Glutamatergic neuron (in vitro differentiated cells): ENCODE measurements around the gene CFAP299. TPM values are rescaled to one million over a fixed set of nuclear protein-coding genes. Genes with fewer than 3 reads are reported as not detected.

ENCODE experiments used
- DNase-seq: peaks from one replicate; pipeline ENCODE4 v3.0.0; 2022
- H3K27ac Mint-ChIP-seq: one replicate; pipeline ENCODE4 v1.8.0; 2020; ENCODE audit warnings: mild to moderate bottlenecking, mixed read lengths, inconsistent platforms; ENCODE audit not compliant: unreplicated experiment
- H3K27me3 Mint-ChIP-seq: one replicate; pipeline ENCODE4 v1.8.0; 2020; ENCODE audit warnings: mild to moderate bottlenecking, moderate library complexity, mixed read lengths, inconsistent platforms; ENCODE audit not compliant: unreplicated experiment
- H3K36me3 Mint-ChIP-seq: one replicate; pipeline ENCODE4 v1.8.0; 2020; ENCODE audit warnings: mild to moderate bottlenecking, mixed read lengths, inconsistent platforms; ENCODE audit not compliant: unreplicated experiment
- H3K4me1 Mint-ChIP-seq: one replicate; pipeline ENCODE4 v1.8.0; 2020; ENCODE audit warnings: mild to moderate bottlenecking, low read depth, mixed read lengths, inconsistent platforms; ENCODE audit not compliant: unreplicated experiment
- H3K4me3 Mint-ChIP-seq: one replicate; pipeline ENCODE4 v1.8.0; 2020; ENCODE audit warnings: mild to moderate bottlenecking, mixed read lengths, inconsistent platforms; ENCODE audit not compliant: unreplicated experiment
- H3K9me3 Mint-ChIP-seq: one replicate; pipeline ENCODE4 v1.8.0; 2020; ENCODE audit warnings: mild to moderate bottlenecking, moderate library complexity, mixed read lengths, inconsistent platforms; ENCODE audit not compliant: unreplicated experiment
- total RNA-seq: library from RNA; stranded (reverse); fragmentation: NEBNext Ultra II Directional; extraction: Animal tissue kit (Norgen Biotek cat#: 25700); gene quantifications from one replicate; pipeline ENCODE4 v1.2.1, GENCODE V29; 2021; ENCODE audit not compliant: unreplicated experiment
- TF ChIP-seq, protein P1 (sequence below): fragments of 200-600 bp; sonication (generic); IDR thresholded peaks from one replicate; pipeline ENCODE4 v1.5.0; 2021; ENCODE audit not compliant: partially characterized antibody, unreplicated experiment

CFAP299 gene
- total RNA-seq, 1 donor from 2014 or later = not detected

- TF ChIP-seq, protein P1, sequence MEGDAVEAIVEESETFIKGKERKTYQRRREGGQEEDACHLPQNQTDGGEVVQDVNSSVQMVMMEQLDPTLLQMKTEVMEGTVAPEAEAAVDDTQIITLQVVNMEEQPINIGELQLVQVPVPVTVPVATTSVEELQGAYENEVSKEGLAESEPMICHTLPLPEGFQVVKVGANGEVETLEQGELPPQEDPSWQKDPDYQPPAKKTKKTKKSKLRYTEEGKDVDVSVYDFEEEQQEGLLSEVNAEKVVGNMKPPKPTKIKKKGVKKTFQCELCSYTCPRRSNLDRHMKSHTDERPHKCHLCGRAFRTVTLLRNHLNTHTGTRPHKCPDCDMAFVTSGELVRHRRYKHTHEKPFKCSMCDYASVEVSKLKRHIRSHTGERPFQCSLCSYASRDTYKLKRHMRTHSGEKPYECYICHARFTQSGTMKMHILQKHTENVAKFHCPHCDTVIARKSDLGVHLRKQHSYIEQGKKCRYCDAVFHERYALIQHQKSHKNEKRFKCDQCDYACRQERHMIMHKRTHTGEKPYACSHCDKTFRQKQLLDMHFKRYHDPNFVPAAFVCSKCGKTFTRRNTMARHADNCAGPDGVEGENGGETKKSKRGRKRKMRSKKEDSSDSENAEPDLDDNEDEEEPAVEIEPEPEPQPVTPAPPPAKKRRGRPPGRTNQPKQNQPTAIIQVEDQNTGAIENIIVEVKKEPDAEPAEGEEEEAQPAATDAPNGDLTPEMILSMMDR = no peak
- Mint-ChIP-seq H3K9me3 (peaks cover 2% of the 10 kb centered on the region), H3K36me3 (peaks cover 12% of the 10 kb centered on the region), H3K4me1 (no peaks in the 10 kb centered on the region), H3K4me3 (no peak overlapping the region), H3K27me3 (peaks cover 4% of the 10 kb centered on the region), H3K27ac (no peak overlapping the region)
- no peak for DNase-seq
Measured at GRCh38 chr4:80495865-80496264, 160.3 kb downstream of the CFAP299 start.

DNA sequence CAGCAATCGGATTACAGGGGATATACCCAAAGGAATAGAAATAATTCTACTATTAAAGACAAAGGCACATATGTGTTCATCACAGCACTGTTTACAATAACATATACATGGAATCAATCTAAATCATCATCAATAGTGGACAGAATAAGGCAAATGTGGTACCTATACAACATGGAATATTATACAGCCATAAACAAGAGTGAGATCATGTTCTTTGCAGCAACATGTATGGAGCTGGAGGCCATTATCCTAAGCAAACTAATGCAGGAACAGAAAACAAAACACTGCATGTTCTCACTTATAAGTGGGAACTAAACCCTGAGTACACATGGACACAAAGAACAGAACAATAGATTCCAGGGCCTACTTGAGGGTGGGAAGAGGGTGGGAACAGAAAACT lies 163.2 kb downstream of the CFAP299 start:
- peaks cover 2% of the 10 kb centered on the region for H3K9me3 Mint-ChIP-seq
- TF ChIP-seq, protein P1 = no peak
- H3K27me3 Mint-ChIP-seq = peaks cover 2% of the 10 kb centered on the region
- no peak overlapping the region for H3K4me3 Mint-ChIP-seq
- H3K27ac Mint-ChIP-seq = no peak overlapping the region
- no peak for DNase-seq
- H3K36me3 Mint-ChIP-seq = peaks cover 12% of the 10 kb centered on the region
- H3K4me1 Mint-ChIP-seq = no peaks in the 10 kb centered on the region

GRCh38 chr4:80500613-80501012 lies 165.1 kb downstream of the CFAP299 start:
- Mint-ChIP-seq H3K4me3 (no peak overlapping the region), H3K27ac (no peak overlapping the region), H3K27me3 (peaks cover 2% of the 10 kb centered on the region), H3K36me3 (peaks cover 8% of the 10 kb centered on the region), H3K9me3 (peaks cover 2% of the 10 kb centered on the region), H3K4me1 (no peaks in the 10 kb centered on the region)
- DNase-seq = no peak
- TF ChIP-seq, protein P1 = no peak

GRCh38 chr4:80507077-80507476 lies 171.5 kb downstream of the CFAP299 start:
- no peaks in the 10 kb centered on the region for H3K27me3 Mint-ChIP-seq
- H3K9me3 Mint-ChIP-seq = no peaks in the 10 kb centered on the region
- H3K4me1 Mint-ChIP-seq = no peaks in the 10 kb centered on the region
- H3K36me3 Mint-ChIP-seq = no peaks in the 10 kb centered on the region
- TF ChIP-seq, protein P1 = no peak
- H3K27ac Mint-ChIP-seq = no peak overlapping the region
- no peak overlapping the region for H3K4me3 Mint-ChIP-seq
- no peak for DNase-seq

DNA sequence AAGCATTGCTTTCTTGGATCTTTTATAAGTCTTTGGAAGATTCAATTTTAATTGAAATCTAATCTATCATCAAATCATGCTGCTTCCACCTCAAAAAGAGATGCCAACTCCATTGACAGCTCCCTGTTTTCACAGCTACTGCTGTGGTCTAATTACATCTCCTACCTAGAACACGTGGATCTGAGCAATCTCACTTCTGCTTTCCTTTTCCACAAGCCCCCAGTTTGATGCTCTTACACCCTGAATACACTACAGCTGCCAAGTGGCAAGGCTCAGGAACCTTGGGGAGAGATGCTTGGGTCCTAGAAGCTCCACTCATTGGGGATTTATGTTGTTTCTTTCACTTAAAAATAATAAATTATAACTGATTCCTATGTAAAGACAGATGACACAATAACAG lies 172.0 kb downstream of the CFAP299 start:
- no peak for DNase-seq
- Mint-ChIP-seq H3K27me3 (no peaks in the 10 kb centered on the region), H3K9me3 (no peaks in the 10 kb centered on the region), H3K27ac (no peak overlapping the region), H3K36me3 (no peaks in the 10 kb centered on the region), H3K4me3 (no peak overlapping the region), H3K4me1 (no peaks in the 10 kb centered on the region)
- TF ChIP-seq, protein P1 = no peak
